NCI-H1048 (cell line): ENCODE measurements around the gene GSTT4.
"Not testable (repeated sequence)": the region's sequence is repeated elsewhere in the genome, so short reads cannot be mapped to it uniquely, and the experiment has no call there.

Experiments
- DNase-seq: peaks from one replicate; lab custom pipeline; 2025; lab: John Stamatoyannopoulos, UW

GSTT4 gene

DNA sequence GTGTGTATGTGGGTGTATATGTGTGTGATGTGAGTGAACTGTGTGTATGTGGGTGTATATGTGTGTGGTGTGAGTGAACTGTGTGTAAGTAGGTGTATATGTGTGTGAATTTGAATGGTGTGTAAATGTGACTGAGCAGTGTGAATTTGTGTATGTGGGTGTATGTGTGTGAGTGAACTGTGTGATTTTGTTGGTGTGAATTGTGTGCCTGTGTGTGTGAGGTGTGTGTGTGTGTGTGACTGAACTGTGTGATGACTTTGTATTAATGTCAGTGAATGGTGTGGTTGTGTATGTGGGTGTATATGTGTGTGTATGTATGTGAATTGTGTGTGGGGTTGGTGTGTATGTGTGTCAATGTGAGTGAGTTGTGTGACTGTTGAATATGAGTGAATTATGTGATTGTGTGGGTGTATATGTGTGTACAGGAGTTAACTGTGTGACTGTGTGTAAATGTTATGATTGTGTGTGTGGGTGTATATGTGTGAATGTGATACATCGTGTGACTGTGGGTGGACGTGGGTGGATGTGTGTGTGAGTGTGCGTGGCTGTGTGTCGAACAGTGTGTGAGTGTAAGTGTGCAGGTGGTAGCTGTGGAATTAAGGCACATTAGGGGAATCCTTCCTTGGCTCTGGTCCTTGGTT, 18.6 kb downstream of the GSTT4 start:
- not testable (repeated sequence) for DNase-seq

DNA sequence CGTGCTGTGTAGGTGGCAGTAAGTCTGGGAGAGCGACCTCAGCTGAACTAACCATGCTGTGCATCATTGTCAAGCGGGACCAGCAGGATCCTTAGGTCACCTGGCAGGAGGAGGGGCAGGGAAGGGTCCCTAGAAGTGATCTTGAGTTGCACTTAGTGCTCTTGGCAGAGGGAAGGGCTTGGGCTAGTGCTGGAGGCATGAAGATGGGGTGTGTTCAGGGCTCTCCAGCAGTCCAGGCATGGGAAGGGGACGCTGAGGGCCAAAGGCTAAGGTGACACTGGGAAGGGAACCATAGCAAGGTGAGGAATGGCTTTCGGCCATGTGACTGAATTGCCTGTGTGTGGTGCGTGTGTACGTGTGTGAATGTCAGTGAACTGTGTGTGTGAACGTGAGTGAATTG, 19.2 kb downstream of the GSTT4 start:
- DNase-seq, result not testable (repeated sequence)

DNA sequence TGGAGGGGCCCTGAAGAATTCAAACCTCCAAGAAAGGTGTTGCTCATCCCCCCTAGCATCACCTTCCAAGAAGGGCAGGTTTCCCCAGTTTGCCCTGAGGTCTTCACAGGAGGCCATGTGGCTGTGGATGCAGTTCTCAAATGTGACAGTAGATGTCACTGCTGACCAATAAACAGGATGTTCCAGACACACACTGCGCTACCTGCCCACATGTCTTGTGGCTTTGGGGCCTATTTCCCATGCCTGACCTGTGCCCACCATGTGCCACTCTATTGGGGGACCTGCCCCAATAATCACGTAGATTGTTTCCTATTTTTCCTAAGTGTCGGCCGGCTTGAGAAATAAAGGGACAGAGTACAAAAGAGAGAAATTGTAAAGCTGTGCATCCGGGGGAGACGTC, 20.8 kb downstream of the GSTT4 start:
- DNase-seq, result no peak

DNA sequence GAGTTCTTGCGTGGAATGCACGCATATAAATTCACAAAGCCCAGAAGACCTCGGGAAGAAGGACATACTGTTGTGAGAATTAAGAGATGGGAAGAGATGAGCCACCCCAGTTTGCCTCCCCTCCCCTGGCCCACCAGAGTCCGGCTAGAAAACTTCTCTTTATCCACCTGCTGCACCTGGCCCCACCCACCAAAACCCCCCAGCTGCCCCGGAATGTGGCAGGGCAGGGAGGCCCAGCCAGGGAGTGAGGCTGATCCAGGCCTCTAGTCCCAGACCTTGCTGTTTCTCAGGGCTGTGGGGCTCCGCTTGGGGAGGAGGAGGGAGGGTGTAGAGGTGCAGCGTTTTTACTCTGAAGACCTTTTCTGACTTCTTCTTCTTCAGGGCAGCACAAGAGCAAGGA, 24.7 kb downstream of the GSTT4 start:
- DNase-seq, result not testable (repeated sequence)

DNA sequence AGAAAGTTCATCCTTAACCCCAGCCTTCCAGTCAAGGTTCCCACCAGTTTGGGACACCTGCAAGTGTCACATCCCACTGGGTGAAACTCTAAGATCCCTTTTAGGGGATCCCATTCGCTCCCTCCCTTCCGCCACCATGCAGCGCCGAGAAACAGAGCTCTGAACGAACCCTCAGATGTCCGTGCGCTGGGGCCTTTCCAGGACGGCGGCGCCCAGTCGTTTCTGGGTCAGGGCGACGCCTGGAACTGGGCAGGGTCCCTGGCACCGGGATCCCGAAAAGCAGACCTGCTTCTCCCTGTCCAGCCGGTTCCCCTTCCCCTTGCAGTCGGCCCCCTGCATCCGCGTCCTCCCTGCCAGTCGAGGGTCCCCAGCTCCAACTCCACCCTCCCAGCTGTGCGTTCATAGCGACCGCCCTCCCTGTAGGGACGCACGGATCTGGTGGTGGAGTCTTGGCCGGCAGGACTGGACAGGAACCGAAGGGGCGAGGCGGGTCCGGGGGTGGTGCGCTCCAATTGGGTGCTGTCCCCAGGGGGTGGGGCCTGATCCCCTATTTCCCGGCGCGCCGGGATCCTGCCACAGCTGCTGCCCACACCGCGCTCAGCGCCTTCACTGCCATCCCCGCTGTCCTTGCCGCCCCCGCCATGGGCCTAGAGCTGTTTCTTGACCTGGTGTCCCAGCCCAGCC, 25.6 kb downstream of the GSTT4 start, which contains the start of gene GSTT2:
TSS of gene GSTT2 (plus strand) at position 578 of the 684 bp plus-strand sequence.
- not testable (repeated sequence) for DNase-seq

DNA sequence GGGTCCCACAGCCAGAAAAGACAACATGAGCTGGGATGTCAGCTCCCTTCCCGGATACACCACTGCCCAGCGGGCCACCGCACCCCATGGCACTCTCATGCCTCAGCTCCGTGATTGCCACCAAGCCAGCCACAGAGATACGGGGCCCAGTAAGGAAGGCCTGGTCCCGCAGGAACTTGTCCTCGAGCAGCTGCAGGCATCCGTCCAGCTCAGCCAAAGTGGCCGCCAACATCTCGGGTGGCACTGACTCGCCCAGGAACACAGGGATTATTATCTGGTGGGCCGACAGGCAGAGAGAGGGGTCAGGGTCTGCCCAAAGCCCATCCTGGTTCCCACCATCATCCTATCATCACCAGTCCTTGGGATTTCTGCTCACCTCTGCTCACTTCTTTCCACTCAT, 27.9 kb downstream of the GSTT4 start:
- not testable (repeated sequence) for DNase-seq

DNA sequence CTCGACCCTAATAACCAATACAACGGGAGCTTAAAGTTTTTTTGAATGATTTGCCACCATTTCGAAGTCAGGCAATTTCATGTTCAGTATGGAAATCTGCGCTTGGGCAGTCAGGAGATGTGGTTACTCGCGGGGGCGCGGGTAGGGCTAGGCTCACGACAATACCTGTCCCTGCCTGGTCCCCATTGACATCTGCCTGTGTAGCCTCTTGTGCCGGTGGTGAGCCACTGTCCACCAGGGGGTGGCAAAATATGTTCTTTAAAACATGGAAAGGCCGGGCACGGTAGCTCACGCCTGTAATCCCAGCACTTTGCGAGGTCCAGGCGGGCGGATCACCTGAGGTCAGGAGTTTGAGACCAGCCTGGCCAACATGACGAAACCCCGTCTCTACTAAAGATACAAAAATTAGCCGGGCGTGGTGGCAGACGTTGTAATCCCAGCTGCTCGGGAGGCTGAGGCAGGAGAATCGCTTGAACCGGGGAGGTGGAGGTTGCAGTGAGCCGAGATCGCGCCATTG, 30.4 kb downstream of the GSTT4 start:
- not testable (repeated sequence) for DNase-seq

DNA sequence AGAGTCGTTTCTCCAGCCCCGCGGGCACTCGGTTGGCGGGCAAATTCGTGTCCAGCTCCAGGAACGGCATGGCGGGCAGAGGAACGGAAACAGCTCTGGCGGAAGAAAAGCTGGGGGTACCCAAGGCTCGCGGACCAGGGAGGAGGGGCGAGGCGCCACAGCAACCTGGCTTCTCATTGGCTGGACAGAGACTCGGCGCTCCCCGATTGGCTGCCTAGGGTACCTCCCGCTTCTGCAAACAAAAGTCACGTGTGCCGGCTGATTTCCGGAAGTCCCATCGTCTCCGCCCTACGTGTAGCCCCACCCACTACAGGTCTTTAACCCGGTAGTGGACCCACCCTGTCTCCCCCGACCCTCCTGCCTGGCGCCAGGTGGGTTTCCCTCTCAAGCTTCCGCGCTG, 30.9 kb downstream of the GSTT4 start, which contains the start of gene DDT:
TSS of gene DDT (minus strand) at position 97 of the 400 bp plus-strand sequence. CDS start at position 70, 27 bp downstream.
- not testable (repeated sequence) for DNase-seq

DNA sequence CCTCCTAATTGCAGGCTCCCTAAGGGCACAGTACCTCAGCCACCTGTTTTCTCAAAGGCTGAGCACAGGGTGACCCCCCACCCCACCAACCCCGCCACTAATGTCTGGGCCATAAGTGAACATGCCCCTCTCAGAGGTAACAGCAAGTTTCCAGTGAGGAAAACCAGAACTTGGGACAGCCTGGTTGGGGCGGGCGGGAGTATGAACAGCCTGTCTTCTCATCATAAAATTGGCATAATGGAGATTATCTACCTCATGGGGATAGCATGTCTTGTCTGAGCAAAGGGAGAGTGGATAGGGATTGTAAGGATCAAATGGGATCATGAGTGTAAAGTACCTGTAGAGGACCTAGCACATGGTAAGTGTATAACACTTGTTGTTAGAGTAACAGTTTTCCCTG, 33.3 kb downstream of the GSTT4 start:
- DNase-seq, result not testable (repeated sequence)

DNA sequence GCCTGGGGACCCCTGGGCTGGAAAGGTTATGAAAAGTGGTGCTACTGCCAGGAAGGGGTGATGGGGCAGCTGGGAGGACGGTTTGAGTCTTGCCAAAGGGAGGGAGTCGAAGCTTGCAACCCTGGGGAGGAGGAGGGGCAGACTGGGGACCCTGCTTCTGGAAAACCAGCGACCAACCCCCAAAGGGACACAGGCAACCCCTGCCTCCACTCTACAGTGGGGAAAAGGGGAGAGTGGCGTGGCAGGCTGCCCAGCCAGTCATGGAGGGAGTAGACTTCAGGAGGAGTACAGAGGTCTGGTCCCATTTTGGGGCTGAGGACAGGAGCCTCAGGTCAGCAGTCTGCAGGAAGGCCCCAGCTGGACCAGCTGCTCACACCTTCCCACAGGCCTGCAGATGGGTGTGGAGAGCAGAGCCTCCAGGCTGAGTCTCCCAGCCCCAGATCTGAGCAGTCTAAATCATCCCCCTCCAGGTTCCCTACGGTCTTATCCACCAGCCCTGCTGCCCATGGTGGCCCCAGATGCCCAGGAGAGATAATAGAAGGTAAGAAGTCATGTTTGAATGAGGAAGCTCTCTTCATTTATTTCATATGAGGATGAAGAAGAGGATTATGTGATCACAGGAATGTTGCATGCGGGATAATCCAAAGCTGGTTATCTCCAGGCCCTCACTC, 34.3 kb downstream of the GSTT4 start:
- DNase-seq, result no peak

DNA sequence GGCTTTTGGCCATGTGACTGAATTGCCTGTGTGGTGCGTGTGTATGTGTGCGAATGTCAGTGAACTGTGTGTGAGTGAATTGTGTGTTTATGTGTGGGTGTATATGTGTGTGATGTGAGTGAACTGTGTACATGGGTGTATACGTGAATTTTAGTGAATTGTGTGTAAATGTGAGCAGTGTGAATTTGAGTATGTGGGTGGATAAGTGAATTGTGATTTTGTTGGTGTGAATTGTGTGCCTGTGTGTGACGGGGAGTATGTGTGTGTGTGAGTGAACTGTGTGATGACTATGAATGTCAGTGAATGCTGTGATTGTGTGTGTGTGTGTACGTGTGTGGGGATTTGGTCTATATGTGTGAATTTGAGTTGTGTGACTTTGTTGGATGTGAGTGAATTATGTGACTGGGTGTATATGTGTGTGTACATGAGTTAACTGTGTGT, 35.0 kb downstream of the GSTT4 start:
- DNase-seq, result no peak

DNA sequence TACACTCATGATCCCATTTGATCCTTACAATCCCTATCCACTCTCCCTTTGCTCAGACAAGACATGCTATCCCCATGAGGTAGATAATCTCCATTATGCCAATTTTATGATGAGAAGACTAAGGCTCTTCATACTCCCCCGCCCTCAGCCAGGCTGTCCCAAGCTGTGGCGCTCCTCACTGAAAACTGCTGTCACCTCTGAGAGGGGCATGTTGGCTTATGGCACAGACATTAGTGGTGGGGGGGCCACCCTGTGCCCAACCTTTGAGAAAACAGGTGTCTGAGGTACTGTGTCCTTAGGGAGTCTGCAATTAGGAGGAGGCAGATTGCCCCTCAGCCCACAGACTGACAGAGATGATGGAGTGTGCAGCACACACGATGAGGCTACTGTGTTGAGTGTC, 36.2 kb downstream of the GSTT4 start:
- no peak for DNase-seq

DNA sequence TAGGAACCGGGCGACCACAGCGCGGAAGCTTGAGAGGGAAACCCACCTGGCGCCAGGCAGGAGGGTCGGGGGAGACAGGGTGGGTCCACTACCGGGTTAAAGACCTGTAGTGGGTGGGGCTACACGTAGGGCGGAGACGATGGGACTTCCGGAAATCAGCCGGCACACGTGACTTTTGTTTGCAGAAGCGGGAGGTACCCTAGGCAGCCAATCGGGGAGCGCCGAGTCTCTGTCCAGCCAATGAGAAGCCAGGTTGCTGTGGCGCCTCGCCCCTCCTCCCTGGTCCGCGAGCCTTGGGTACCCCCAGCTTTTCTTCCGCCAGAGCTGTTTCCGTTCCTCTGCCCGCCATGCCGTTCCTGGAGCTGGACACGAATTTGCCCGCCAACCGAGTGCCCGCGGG, 38.7 kb downstream of the GSTT4 start, which contains the start of gene DDTL:
TSS of gene DDTL (plus strand) at position 321 of the 400 bp plus-strand sequence. CDS start at position 348, 27 bp downstream.
- DNase-seq, result not testable (repeated sequence)

DNA sequence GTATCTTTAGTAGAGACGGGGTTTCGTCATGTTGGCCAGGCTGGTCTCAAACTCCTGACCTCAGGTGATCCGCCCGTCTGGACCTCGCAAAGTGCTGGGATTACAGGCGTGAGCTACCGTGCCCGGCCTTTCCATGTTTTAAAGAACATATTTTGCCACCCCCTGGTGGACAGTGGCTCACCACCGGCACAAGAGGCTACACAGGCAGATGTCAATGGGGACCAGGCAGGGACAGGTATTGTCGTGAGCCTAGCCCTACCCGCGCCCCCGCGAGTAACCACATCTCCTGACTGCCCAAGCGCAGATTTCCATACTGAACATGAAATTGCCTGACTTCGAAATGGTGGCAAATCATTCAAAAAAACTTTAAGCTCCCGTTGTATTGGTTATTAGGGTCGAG, 39.2 kb downstream of the GSTT4 start:
- not testable (repeated sequence) for DNase-seq

DNA sequence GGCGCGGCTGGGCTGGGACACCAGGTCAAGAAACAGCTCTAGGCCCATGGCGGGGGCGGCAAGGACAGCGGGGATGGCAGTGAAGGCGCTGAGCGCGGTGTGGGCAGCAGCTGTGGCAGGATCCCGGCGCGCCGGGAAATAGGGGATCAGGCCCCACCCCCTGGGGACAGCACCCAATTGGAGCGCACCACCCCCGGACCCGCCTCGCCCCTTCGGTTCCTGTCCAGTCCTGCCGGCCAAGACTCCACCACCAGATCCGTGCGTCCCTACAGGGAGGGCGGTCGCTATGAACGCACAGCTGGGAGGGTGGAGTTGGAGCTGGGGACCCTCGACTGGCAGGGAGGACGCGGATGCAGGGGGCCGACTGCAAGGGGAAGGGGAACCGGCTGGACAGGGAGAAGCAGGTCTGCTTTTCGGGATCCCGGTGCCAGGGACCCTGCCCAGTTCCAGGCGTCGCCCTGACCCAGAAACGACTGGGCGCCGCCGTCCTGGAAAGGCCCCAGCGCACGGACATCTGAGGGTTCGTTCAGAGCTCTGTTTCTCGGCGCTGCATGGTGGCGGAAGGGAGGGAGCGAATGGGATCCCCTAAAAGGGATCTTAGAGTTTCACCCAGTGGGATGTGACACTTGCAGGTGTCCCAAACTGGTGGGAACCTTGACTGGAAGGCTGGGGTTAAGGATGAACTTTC, 44.0 kb downstream of the GSTT4 start, which contains the start of gene GSTT2B:
TSS of gene GSTT2B (minus strand) at position 112 of the 688 bp plus-strand sequence. CDS start at position 48, 64 bp downstream.
- not testable (repeated sequence) for DNase-seq

DNA sequence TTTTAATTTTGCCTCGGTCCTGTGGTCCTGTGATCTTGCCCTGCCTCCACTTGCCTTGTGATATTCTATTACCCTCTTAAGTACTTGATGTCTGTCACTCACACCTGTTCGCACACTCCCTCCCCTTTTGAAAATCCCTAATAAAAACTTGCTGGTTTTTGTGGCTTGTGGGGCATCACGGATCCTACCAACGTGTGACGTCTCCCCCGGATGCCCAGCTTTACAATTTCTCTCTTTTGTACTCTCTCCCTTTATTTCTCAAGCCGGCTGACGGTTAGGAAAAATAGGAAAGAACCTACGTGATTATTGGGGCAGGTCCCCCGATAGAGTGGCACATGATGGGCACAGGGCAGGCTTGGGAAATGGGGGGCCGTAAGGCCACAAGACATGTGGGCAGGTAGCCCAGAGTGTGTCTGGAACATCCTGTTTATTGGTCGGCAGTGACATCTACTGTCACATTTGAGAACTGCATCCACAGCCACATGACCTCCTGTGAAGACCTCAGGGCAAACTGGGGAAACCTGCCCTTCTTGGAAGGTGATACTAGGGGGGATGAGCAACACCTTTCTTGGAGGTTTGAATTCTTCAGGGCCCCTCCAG, 48.9 kb downstream of the GSTT4 start:
- not testable (repeated sequence) for DNase-seq

DNA sequence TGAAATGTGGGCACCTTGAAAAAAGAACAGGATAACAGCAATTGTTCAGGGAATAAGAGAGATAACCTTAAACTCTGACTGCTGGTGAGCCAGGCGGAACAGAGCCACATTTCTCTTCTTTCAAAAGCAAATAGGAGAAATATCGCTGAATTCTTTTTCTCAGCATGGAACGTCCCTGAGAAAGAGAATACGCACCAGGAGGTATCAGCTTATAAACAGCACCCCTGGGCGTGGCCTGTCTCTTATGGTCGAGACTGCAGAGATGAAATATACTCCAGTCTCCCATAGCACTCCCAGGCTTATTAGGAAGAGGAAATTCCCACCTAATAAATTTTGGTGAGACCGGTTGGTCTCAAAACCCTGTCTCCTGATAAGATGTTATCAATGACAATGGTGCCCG, 49.4 kb downstream of the GSTT4 start:
- not testable (repeated sequence) for DNase-seq

DNA sequence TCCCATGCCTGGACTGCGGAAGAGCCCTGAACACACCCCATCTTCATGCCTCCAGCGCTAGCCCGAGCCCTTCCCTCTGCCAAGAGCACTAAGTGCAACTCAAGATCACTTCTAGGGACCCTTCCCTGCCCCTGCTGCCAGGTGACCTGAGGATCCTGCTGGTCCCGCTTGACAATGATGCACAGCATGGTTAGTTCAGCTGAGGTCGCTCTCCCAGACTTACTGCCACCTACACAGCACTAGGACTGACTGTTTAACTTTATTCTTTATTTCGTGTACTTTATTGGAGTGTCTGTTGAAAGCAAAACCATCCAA, 50.3 kb downstream of the GSTT4 start:
- not testable (repeated sequence) for DNase-seq

DNA sequence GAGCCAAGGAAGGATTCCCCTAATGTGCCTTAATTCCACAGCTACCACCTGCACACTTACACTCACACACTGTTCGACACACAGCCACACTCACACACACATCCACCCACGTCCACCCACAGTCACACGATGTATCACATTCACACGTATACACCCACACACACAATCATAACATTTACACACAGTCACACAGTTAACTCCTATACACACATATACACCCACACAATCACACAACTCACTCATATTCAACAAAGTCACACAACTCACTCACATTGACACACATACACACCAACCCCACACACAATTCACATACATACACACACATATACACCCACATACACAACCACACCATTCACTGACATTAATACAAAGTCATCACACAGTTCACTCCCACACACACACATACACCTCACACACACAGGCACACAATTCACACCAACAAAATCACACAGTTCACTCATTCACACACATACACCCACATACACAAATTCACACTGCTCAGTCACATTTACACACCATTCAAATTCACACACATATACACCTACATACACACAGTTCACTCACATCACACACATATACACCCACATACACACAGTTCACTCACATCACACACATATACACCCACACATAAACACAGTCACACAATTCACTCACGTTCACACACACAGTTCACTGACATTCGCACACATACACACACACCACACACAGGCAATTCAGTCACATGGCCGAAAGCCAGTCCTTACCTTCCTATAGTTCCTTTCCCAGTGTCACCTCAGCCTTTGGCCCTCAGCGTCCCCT, 50.9 kb downstream of the GSTT4 start:
- DNase-seq, result not testable (repeated sequence)

DNA sequence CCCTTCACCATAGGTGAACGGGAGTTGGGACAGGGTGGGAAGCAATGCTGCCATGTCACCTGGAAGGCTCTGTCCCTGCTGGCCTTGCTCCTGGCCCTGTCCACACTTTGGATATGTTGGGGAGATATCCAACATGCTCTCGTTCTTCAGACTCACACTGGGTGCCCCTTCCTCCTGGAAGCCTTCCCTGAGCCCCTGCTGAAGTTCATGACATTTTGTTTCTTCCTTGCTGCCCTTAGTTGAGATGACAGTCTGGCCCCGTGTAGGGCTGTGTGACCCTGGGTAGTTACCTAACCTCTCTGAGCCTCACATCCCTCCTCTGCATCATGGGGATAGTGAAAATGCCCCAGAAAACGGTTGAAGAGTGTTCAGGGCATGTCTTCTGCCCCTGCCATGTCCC, 51.8 kb downstream of the GSTT4 start:
- DNase-seq, result not testable (repeated sequence)
